ENCODE results near the gene QRICH2.

The QRICH2 gene

GRCh38 chr17:76318586-76318985, 10.5 kb upstream of the QRICH2 start:
- no peak for DNase-seq (ENCODE audit: extremely low read depth, insufficient read length)
- Histone ChIP-seq H3K27me3 (replicated peaks; ENCODE audit: control insufficient read depth, insufficient read depth, low read length) (no peaks in the 10 kb centered on the region), H3K4me3 (replicated peaks; ENCODE audit: low read depth, low read length) (no peak overlapping the region), H3K36me3 (ENCODE audit: control insufficient read depth, insufficient read depth, low read length) (0 out of 2 replicates have a peak, but pooled peaks cover 1% of the 10 kb centered on the region)
- no peak for TF ChIP-seq CTCF (IDR thresholded peaks at IDR 0.05; ENCODE audit: insufficient read depth, low read length, poor library complexity, severe bottlenecking)

DNA sequence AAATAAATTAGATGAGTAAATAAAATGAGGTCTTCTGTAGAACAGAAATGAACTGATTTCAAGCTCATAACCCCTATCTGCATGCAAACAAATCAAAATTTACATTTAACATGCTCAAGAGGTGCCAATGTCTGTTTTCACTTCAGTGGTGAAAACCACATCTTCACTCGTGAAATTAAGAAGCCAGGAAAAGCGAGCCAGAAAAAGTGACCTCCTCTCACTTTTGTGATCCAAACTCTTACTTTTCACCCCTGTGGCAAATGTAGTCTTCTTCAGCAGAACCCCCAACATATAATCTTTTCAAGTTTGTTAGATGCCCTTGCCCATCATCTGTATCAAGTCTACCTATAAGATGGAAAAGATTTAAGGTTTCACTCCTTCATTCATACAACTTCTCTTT, 9.5 kb upstream of the QRICH2 start:
- H3K27me3 ChIP-seq (replicated peaks; ENCODE audit: control insufficient read depth, insufficient read depth, low read length) = no peaks in the 10 kb centered on the region
- DNase-seq (ENCODE audit: extremely low read depth, insufficient read length) = no peak
- H3K4me3 ChIP-seq (replicated peaks; ENCODE audit: low read depth, low read length) = no peak overlapping the region
- peaks cover 6% of the 10 kb centered on the region; the same call in 1 of the 2 replicates for H3K36me3 ChIP-seq (ENCODE audit: control insufficient read depth, insufficient read depth, low read length)
- TF ChIP-seq CTCF (IDR thresholded peaks at IDR 0.05; ENCODE audit: insufficient read depth, low read length, poor library complexity, severe bottlenecking) = no peak

- Histone ChIP-seq H3K36me3 (ENCODE audit: control insufficient read depth, insufficient read depth, low read length) (peaks cover 10% of the 10 kb centered on the region; the same call in 1 of the 2 replicates), H3K27me3 (replicated peaks; ENCODE audit: control insufficient read depth, insufficient read depth, low read length) (no peaks in the 10 kb centered on the region), H3K4me3 (replicated peaks; ENCODE audit: low read depth, low read length) (no peak overlapping the region)
- no peak for DNase-seq (ENCODE audit: extremely low read depth, insufficient read length)
- TF ChIP-seq CTCF (IDR thresholded peaks at IDR 0.05; ENCODE audit: insufficient read depth, low read length, poor library complexity, severe bottlenecking) = no peak
Measured at GRCh38 chr17:76314392-76315227, 6.5 kb upstream of the QRICH2 start.

DNA sequence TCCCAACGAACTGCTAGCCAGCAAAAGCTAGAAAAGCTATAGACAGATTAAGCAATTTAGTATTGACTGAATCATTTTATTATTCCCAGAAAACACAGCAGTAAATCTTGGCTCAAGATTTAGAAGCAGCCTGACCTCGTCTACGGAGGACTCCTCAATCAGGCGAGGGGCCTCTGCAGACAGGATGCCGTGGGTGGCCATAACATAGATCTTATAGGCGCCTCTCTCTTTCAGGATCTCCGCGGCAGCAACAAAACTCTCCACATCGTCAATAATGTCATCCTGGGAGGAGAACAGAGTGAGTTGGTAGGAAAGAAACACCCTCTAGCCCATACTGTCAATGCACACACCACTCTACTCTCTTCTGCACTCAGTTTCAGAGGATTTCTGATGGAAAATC, 4.7 kb upstream of the QRICH2 start:
- DNase-seq (ENCODE audit: extremely low read depth, insufficient read length) = no peak
- Histone ChIP-seq H3K27me3 (replicated peaks; ENCODE audit: control insufficient read depth, insufficient read depth, low read length) (no peaks in the 10 kb centered on the region), H3K36me3 (ENCODE audit: control insufficient read depth, insufficient read depth, low read length) (peaks cover 10% of the 10 kb centered on the region; the same call in 1 of the 2 replicates), H3K4me3 (replicated peaks; ENCODE audit: low read depth, low read length) (no peak overlapping the region)
- no peak for TF ChIP-seq CTCF (IDR thresholded peaks at IDR 0.05; ENCODE audit: insufficient read depth, low read length, poor library complexity, severe bottlenecking)

DNA sequence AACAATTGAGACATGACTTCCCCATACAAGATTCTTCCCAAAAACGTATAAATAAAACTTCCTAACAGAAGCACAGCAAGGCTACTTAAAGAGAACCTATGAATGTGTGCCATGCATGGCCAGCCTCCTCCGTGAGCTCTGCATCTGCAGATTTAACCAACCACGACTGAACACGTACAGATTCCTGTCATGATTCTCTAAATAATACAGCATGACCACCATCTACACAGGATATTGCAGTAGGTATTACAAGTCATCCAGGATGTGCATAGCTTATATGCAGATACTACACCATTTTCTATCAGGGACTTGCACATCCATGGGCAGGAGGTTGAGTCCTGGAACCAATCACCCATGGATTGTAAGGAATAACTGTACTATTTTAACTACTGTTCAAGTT, 1.4 kb upstream of the QRICH2 start:
- no peaks in the 10 kb centered on the region for H3K27me3 ChIP-seq (replicated peaks; ENCODE audit: control insufficient read depth, insufficient read depth, low read length)
- no peak for TF ChIP-seq CTCF (IDR thresholded peaks at IDR 0.05; ENCODE audit: insufficient read depth, low read length, poor library complexity, severe bottlenecking)
- H3K36me3 ChIP-seq (ENCODE audit: control insufficient read depth, insufficient read depth, low read length) = peaks cover 10% of the 10 kb centered on the region; the same call in 1 of the 2 replicates
- H3K4me3 ChIP-seq (replicated peaks; ENCODE audit: low read depth, low read length) = no peak overlapping the region
- DNase-seq (ENCODE audit: extremely low read depth, insufficient read length) = no peak

Measured in GM06990 (cell line).